Measurements from ENCODE around the gene POLD4.
"Not testable (repeated sequence)": the region's sequence is repeated elsewhere in the genome, so short reads cannot be mapped to it uniquely, and the experiment has no call there.

Gene POLD4

DNA sequence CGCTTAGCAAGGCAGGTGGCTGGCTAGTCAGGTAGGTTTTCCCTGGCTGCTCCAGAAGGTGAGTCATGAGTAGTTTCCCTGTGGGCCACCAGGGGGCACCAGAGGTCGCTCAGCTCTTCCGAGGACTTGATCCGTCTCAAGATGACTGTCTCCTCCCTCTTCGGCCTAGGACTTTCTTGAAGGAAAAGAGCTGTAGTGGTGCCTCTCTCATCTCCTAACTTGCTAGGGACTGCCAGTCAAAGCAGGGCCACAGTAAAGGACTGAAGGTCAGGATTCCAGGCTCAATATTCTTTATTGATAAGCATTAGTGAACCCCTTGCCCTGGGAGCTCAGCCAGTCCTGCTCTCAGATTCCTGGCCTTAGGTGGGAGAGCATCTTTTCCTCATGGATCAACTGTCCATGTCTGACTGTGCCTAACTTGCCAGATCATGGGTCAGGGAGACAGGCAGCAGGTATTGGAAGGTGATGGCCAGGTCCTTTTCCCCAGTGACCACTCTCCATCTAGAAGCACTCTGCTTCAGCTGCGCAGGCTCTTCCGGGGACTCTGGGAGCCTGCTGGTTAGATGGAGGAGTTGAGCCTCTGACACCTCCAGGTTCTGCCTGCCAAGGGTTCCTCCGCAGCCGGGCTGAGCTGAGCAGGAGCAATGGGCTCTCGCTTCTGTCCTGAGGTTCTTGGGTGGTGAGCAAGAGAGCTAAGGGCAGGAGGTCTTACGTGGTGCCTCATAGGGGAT, 1.9 kb downstream of the POLD4 start:
- peak; percentile 64 for DNase-seq

DNA sequence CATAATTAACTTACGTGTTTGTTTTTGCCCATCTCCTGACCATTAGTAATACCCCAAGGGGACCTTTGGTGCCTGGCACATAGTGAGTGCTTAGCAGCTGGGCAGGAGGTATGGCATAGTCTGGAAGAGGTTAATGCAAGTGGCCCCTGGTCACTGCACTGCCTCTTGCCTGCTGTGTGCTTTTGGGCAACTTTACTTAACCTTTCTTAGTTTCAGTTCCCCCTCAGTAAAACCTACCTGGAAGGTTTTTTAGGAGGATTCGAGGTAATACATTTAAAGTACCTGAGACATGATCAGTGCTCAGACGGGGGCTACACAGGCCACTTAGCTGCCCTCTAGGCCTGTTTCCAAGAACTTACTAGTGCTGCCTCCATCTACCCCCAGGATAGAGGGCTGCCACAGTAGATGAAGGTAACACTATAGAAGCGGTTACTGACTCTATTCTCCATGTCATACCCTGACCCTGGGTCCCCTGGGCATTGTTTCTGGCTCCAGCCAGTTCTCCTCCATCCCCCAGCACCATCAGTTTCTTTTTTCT, 3.3 kb downstream of the POLD4 start:
- no peak for DNase-seq

DNA sequence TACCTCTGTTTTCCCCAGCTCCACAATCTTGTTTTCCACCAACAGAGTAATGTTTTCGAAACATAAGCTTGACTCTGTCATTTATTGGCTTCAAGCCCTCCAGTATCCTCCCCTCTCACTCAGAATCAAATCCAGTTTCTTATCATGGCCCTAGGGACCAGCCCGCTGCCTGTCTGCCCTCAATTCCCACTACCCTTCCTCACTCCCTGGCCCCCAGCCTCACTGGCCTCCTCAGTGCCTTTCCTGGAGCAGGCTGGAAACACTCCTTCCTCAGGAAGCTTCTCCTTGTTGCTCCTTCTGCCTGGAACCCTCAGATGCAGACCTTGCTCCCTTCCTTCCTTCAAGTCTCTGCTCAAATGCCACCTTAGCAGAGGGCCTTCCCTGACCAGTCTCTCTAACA, 3.9 kb downstream of the POLD4 start:
- no peak for DNase-seq

DNA sequence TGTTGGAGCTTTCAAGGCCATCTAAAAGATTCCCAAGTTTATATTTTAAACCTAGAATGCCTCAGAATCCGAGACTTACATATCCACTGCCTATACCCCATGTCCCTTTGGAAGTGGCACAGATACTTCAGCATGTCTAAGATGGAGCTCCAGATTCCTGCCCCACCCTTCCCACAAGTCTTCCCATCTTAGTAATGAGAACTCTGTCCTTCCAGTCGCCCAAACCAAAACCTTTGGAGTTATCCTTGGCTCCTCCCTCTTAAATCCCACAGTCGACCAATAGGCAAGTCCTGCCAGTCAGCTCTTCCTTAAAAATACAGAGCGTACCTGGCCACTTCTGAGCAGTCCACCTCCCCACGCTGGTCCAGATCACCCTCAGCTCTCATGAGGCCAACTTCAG, 4.3 kb downstream of the POLD4 start:
- no peak for DNase-seq

DNA sequence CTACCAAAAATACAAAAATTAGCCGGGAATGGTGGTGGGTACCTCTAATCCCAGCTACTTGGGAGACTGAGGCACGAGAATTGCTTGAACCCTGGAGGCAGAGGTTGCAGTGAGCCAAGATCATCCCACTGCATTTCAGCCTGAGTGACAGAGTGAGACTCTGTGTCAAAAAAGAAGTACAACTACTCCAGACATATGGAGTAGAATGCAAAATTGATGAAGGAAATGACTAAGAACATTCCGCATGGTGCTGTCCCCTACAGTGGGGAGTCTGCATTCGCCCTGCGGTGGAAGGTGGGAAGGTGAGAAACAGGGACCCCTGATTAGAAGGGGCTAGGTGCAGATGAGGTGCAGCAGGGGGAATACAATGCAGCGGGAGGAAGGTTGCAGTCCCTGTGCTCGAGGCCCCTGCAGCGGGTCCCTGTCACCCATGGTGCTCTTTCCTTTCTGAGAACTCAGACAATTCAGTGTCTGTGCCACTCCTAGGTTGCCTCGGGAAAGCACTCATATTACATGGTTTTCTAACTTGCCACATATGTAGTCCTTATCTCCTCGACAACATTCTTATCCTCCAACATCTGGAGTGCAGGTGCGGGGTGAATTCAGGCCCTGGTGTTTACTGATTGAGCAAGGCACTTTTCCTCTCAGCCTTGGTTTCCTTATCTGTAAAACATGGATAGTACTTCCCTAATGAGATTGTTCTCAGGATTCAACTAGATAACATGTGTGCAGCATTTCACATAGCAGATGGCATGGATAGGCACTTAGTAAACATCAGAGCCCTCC, 5.2 kb downstream of the POLD4 start:
- DNase-seq = no peak

DNA sequence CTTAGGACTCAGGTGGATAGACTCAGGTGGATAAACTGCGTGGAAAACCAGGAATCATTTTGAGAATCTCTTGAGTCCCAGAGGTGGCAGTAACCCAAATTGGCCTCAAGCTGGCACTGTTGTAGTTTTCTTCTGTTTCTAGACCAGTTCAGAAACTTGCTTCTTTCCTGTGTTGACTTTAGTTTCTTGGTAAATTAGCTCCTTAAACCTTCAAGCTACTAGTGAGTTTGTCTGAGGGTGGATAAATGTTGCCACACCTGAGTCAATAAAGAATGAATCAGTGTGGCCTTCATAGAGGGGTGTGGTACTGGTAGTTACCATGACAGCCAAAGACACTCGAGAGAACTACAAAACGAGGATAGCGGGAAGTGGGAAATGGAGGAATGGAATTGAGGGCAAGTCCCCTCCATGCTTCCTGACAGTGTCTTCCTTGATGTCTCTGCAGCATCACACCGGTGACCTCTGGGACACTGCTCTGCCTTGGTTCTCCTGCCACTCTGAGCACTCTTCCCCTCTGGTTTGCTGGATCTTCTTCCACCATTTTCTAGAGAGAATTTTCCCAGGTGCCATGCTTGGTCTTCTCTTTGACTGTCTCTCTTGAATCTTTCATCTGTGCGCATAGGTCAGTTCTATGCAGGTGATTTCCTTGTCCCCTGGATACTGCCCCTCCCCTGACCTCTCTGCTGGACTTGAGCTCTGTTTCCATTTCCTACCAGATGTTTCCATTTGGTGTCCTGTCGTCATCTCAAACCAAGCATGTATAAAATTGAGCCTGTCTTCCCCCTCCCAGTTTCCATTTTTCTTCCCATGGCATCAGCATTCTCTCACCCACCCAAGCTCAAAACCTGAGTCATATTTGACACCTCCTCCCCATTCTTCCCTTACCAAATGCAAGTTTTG, 7.2 kb downstream of the POLD4 start:
- DNase-seq = no peak

DNA sequence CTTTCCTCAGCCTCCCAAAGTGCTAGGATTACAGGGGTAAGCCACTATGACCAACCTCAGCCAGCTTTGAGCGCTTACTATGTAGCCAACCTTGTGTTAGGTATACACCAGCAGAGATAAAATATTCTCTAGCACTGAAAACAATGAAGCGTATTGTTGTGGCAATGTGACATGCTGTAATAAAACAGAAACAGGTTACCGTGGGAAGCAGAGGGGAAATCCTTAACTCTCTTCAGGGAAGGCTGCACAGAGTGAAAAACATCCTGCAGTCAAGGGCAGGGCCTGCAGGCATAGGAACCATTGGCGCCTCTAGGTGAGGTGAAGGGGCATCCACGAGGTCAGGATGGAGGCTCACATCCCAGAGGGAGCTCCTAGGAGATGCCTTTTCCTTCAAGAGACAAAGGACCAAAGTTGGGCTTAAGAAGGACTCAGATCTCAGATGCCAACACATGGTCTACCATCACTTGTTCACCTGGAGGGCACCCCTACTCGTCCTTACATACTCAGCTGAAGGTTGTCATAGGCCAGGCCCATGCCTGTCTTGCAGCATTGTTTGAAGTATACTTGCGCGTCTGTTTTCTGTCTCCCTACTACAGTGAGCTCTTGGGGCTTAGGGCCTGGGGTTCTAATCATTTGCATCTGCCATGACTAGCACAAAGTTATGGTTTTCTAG, 8.0 kb downstream of the POLD4 start:
- no peak for DNase-seq

DNA sequence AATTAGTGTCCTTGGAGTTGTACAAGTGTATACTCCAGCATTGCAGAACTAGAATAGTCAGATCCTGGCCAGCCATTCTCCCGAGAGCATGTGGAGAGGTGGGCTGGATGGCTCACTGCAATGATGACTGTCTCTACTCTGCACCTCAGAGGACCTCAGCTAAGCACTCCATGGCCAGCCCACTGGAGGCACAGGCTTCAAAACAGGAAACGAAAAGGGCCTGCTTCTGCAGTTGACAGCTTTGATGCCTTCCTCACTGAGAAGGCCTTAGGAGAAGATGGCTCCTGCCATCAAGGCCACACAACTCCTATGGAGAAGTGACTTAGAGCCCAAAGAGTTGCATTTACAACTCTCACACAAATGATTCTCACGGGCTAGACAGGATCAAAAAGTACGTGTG, 9.1 kb downstream of the POLD4 start:
- DNase-seq = no peak

DNA sequence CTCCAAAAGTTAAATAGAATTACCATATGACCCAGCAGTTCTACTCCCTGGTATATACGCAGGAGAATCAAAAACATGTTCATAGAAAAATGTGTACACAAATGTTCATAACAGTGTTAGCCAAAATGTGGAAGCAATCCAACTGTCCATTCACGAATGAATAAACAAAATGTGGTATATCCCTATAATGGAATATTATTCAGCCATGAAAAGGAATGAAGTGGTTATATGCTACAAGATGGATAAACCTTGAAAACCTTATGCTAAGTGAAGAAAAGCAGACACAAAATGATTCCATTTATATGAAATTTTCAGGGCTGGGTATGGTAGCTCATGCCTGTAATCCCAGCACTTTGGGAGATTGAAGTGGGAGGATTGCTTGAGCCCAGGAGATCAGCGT, 16.1 kb downstream of the POLD4 start:
- DNase-seq = no peak

DNA sequence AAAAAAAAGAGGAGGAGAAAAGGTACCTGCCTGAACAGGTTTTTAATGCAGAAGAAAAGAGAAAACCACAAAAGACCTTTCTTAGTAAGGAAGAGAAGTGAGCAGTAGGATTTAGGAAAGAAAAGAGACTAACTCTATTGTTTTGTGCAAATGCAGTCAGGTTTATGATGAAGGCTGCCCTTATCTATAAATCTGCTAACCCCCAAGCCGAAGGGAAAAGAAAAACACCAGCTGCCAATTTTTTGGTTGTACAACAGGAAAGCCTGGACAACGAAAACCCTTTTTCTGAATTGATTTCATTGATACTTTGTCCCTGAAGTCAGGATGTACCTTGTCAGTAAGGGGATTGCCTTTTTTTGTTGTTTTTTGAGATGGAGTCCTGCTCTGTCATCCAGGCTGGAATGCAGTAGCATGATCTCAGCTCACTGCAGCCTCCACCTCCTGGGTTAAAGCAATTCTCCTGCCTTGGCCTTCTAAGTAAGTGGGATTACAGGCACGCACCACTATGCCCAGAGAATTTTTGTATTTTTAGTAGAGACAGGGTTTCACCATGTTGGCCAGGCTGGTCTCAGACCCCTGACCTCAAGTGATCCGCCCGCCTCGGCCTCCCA, 21.2 kb downstream of the POLD4 start:
- DNase-seq = no peak

DNA sequence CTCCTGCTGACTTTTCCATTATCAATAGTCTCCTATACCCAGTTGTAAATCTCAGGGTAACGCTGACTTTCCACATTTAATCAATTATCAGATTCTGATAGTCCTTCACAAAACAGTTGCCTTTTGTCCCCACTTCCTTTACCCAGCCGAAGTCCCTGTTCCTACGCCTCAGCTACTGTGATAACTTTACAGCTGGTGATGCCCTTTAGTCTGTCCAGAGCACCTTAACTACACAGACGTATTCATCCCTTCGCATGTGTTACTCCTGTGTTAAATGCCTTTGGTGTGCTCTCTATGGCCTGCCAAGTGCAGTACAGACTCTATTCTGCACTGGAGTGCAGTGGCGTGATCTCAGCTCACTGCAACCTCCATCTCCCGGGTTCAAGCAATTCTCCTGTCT, 29.8 kb downstream of the POLD4 start:
- DNase-seq = no peak

DNA sequence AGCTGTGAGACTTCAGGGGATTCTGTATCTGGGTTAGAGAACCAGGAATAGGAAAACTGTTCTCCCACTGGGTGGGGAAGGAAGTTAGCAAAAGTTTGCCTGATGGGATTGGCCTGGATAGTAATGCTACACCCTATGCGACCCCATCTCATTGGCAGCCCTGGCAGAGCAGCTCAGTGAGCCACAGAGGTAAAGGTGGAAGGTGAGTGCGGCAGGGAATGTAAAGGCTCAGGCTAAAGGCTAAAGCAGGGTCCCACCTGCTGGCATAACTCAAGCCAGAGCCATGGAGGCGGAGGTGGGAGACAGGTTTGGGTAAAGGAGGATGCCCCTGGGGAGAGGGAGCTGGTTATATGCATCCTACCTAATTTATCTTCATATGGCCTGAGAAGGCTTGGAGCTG, 31.3 kb downstream of the POLD4 start:
- no peak for DNase-seq

DNA sequence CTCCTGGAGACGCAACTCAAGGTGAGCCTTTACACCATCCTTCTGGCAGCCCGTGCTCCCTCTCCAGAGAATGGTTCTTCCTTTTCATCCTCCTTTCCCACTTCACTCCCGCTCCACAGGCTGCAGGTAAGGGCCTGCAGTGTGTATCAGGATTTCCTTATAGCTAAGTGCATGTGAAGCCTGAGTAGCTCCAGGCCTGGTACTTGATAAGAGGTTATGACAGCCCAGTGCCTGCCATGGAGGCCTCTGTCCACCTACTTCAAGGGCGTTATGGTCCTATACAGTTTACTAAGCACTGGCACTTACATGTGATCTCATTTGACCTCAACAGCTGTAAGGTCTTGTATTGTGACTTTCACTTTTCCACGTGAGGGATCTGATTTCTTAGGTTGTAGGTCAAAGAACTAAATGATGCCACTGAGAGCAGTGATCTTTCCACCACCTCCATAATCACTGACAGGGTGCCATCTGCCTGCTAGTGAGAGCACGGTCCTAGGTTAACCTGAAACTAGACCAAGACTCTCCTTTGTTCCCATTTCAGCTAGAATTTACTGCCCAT, 32.0 kb downstream of the POLD4 start:
- no peak for DNase-seq

DNA sequence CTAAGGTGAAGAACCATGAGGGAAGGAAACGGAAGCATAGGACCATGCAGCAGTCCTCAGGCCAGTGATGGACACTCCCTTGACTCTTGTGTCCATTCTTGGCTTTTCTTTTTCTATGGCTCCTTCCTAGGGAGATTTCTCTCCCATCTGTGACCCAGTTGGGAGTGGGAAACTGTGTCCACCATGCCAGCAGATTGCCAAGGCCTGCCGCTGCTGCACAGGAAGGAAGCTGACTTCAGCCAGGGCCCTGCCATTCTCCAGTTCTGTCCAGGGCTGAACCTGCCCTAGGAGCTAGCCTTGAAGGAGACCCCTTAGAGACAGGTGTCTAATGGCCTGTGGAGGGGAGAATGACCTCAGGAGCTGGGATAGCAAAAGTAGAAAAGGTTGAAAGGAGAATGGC, 32.7 kb downstream of the POLD4 start:
- no peak for DNase-seq

DNA sequence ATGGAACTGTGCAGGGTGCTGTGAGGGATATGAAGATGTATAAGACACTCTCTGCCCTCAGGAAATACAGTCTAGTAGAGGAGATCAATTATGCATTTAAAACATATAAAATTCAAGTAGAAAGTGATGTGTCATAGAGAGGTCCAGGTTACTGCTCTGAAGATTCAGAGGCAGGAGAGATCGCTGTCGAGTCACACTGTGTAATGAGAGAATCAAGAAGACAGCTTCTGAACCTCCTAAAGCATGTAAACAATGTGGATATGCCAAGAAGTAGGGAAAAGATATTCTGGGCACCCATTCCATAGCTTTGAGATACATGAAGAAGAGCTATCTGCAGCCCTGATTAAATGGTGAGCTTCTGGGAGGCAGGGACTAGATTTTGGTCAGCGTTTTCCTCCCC, 33.3 kb downstream of the POLD4 start:
- no peak for DNase-seq

DNA sequence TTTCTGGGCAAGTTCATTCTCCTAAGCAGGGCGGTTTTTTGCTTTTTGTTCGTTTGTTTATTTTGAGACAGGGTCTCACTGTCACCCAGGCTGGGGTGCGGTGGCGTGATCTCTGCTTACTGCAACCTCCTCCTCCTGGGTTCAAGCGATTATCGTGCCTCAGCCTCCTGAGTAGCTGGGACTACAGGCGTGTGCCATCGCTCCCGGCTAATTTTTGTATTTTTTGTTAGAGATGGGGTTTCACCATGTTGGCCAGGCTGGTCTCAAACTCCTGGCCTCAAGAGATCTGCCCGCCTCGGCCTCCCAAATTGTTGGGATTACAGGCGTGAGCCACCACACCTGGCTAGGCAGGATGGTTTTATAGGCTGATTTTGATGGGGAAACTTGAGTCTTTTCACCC, 34.5 kb downstream of the POLD4 start:
- DNase-seq = not testable (repeated sequence)

DNA sequence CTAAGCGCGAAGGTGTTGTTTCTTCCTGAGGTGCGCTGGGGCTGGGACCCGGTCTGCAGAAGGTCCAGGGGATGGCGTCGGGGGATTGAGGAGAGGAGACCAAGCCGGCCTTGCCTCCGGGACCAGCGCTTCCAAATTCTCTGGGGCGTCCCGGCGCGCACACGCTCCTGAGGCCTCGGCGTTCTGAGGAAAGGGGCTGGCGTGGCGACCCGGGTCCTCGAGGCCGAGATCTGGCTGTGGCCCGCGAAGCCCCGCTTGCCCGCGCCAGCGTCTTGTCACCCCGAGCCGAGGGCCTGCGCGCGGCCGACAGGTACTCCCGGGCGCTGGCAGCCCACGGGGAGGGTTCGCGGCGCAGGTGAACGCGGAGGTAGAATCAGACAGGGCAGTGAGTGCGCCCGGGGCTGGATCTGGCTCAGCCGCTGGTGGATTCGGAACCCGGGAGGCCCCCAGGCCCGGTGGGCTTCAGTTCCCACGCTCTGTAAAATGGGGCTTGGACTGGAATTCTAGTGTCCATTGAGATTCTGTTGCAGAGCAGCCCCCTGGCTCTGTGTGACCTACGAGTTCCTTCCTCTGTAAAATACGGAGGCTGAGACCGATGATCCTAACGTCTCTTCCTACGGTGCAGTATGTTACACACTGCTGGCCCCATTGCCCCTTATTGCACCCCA, 35.3 kb downstream of the POLD4 start:
- peak; percentile 34 for DNase-seq

DNA sequence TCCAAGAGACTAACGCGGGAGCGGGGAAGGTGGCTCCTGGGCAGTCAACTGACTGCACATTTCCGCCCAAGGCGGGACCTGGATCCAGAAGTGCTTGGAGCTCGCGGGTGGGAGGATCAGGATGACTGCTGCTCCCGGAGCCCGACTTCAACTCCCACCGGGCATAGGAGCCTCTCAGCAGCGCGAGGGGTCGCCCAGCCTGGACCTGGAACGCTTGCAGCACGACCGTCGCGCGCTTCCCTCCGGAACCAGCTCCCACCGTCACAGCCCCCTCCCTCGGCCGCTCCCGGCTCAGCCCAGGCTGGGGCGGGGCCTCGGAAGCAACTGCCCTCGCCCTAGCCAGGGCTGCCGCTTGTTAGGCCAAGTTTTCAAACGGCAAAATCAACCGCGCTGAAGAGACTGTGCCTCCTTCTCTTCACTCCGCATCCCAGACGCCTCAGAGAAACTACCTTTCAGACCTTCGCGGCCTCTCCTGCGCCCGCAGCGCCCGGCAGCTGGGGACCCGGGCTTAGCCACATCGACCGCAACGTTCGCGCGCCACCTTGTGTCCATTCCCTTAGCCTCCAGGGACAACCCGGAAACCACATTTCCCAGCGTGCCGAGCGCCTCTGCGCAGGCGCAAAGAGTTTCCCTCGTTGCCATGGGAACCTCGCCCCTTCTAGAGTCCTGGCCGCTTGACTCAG, 36.0 kb downstream of the POLD4 start:
- peak; percentile 98 for DNase-seq

DNA sequence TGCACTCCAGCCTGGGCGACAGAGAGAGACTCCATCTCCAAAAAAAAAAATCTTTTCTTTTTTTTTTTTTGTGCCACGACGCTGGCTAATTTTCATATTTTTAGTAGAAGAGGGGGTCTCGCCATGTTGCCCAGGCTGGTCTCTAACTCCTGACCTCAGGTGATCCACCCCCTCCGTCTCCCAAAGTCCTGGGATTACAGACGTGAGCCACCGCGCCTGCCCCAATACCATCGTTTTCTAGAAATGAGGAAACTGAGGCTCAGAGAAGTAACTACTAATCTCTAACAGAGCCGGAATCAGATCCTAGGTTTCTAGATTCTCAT, 36.5 kb downstream of the POLD4 start:
- no peak for DNase-seq

DNA sequence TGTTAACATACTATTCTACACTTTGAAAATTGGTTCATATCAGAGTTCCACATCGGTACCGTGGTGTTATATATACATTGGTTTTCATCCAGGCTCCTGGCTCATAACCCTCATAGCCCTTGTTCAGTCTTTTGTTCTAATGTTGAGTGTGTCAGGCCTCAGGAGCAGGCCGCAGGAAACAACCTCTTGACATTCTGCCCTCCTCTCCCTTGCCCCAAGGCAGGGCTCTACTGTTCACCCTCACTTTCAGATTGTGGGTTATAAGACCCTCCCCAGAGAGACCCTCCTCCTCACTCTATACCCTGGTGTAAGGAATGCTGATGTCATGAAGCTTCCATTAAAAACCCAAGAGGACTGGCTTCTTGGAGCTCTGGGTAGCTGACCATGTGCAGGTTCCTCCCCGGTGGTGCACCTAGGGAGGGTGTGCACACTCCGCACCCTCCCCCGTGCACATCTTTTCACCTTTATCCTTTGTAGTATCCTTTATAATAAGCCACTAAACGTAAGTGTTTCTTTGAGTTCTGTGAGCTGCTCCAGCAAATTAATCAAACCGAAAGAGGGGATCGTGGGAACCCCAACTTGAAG, 37.9 kb downstream of the POLD4 start:
- DNase-seq = no peak

DNA sequence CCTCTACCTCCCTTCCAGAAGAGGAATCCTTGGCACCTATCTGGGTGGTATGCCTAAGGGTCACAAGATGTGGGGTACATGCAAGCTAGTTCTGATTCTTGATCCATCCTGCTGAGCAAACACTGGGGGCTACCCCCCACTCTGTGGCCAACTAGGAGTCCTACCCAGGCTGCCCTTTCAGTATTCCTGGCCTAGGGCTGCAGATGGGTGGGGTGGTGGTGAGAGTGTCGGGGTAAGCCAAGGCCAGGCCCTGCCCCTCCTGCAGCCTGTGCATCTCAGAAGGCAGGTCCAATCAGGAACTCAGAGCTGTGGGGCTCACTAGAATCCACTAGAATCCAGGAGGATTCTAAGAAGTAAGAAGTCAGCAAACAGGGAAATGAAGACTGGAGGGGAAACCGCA, 39.1 kb downstream of the POLD4 start:
- DNase-seq = no peak

Measured in NCI-H1092 treated with DMSO at 0.1 percent for 48 hours (cell line).